OCI-LY3 (cell line): ENCODE measurements around the gene TTC9B.

ENCODE experiments used
- EZH2phosphoT487 ChIP-seq: fragments of 200-600 bp; shearing (Covaris generic); IDR thresholded peaks from 2 replicates; pipeline ENCODE4 v1.6.1; 2018; ENCODE audit warnings: antibody characterized with exemption, mixed run types, low read depth
- TF ChIP-seq, protein P1 (sequence below): fragments of 200-600, 300-600 bp; sonication (generic); IDR thresholded peaks from 2 replicates; pipeline ENCODE4 v1.5.1; 2014; ENCODE audit warnings: antibody characterized with exemption, low read length, low read depth

DNA sequence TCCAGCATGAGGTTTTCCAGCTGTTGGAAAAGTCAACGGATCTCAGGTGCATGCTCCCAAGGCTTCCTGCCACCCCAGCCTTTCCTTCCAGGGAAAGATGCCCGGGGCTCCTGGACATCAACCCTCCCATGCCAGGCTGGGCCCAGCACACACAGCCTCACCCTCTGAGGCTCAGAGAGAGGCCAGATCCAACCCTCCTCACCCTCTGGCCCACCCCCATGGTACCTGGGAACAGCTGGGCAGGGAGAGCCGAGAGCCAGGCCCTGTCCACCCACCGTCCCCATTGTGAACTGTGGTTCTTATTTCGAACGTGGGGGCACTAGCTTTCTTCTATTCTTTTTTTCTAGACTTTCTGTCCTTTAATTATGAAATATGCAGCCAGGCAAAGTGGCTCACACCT is 18.2 kb upstream of the TTC9B start:
- TF ChIP-seq, protein P1, sequence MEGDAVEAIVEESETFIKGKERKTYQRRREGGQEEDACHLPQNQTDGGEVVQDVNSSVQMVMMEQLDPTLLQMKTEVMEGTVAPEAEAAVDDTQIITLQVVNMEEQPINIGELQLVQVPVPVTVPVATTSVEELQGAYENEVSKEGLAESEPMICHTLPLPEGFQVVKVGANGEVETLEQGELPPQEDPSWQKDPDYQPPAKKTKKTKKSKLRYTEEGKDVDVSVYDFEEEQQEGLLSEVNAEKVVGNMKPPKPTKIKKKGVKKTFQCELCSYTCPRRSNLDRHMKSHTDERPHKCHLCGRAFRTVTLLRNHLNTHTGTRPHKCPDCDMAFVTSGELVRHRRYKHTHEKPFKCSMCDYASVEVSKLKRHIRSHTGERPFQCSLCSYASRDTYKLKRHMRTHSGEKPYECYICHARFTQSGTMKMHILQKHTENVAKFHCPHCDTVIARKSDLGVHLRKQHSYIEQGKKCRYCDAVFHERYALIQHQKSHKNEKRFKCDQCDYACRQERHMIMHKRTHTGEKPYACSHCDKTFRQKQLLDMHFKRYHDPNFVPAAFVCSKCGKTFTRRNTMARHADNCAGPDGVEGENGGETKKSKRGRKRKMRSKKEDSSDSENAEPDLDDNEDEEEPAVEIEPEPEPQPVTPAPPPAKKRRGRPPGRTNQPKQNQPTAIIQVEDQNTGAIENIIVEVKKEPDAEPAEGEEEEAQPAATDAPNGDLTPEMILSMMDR: no peak
- no peak for TF ChIP-seq EZH2phosphoT487
